NCI-H1105 (cell line): ENCODE measurements around the gene LTN1.
"Not testable (repeated sequence)": the region's sequence is repeated elsewhere in the genome, so short reads cannot be mapped to it uniquely, and the experiment has no call there.

ENCODE experiments used
- DNase-seq: peaks from one replicate; lab custom pipeline; 2025; lab: John Stamatoyannopoulos, UW

The LTN1 gene

DNA sequence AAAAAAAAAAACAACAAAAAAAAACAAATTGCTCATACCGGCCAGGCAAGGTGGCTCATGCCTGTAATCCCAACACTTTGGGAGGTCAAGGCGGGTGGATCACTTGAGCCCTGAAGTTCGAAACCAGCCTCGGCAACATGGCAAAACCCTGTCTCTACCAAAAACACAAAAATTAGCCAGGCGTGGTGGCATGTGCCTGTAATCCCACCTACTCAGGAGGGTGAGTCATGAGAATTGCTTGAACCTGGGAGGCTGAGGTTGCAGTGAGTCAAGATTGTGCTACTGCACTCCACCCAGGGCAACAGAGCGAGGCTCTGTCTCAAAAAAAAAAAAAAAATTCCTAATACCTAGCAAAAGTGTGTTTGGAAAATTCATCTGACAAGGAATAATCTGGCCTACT is 4.5 kb downstream of the LTN1 start:
- not testable (repeated sequence) for DNase-seq

- no peak for DNase-seq
These were observed 6.0 kb downstream of the LTN1 start for GRCh38 chr21:28986677-28987076.

DNA sequence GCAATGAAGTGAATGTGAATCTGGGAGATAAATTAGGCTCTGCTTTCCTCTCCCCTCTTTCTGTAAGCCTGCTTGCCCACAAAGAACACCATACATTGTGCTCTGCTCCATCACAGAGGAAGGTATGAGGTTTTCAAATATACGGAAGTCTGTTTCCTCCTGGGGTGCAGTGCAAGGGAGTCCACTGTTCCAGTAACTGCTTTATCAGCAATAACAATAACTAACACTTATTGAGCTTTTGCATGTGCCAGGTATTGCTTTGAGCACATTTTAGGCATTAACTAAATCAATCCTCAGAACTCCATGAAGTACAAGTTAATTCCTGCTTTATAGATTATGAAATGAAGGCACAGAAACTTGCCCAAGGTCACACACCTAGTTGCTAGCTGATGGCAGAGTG is 10.0 kb downstream of the LTN1 start:
- no peak for DNase-seq

- no peak for DNase-seq
These were observed 13.6 kb downstream of the LTN1 start for GRCh38 chr21:28979092-28979491.

DNA sequence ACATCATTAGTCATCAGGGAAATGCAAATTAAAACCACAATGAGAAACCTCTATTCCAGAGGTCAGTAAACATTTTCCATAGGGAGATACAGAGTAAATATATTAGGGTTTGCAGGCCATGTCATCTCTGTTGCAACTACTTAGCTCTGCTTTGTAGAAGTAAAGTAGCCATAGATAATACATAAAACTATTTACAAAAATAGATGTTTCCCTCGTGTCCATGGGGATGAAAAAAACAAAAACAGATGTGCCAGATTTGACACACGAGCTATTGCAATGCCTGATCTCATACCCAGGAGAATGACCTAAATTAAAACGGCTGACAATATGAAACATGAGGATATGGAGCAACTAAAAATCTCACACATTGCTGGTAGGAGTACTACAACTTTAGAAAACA is 17.3 kb downstream of the LTN1 start:
- no peak for DNase-seq

DNA sequence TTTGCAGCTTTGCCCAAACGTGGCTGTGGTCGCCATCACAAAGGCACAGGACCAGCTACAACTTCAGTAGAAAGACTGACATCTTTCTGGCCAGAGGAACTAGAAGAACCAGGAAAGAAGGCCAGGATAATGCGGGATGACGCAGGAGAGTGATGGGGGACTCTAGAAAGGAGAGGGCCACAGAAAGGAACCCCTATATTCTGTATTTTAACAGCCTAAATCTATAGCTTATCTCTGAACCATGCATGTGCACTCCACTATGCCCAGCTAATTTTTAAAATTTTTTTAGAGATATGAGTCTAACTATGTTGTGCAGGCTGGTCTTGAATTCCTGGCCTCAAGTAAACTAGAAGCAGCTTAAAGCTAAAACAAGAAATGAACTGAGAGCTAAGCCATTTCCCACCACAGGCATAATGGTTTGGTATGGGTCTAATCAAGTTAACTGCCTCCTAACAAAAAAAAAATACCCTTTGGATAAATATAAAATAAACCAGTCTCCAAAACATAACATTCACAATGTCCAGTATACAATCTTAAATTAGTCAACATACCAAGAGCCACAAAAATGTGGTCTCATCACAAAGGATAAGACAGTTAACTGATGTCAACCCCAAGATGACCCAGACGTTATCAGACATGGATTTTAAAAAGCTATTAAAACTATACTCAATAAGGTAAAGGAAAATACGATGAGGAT is 18.0 kb downstream of the LTN1 start:
- no peak for DNase-seq

- no peak for DNase-seq
These were observed 20.3 kb downstream of the LTN1 start for GRCh38 chr21:28972398-28972797.

GRCh38 chr21:28971171-28971570 is 21.5 kb downstream of the LTN1 start:
- DNase-seq, result no peak

GRCh38 chr21:28963831-28964230 is 28.8 kb downstream of the LTN1 start:
- DNase-seq, result no peak

DNA sequence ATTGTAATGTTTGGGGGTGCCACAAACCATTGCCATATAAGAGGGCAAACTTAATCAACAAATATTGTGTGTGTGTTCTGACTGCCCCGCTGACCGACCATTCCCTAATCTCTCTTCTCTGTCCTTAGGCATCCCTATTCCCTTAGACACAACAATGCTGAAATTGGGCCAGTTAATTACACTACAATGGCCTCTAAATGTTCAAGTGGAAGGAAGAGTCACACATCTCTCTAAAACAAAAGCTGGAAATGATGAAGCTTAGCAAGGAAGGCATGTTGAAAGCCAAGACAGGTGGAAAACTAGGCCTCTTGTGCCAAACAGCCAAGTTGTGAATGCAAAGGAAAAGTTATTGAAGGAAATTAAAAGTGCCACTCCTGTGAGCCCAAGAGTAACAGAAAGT is 30.2 kb downstream of the LTN1 start:
- DNase-seq, result no peak

DNA sequence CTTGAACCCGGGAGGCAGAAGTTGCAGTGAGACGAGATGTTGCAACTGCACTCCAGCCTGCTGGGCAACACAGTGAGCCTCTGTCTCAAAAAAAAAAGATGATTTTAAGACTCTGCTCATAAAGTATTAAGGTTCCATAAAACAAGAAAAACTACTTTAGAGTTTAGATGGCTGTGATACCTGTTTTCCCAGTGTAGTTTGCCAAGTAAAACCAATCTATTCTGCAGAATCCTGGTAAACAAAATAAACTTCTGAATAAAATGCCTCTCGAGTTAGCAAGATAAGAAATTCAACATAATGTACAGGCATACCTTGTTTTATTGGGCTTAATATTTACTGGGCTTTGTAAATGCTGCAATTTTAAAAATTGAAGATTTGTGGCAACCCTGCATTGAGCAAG is 30.8 kb downstream of the LTN1 start:
- no peak for DNase-seq

- DNase-seq, result no peak
These were observed 32.4 kb downstream of the LTN1 start for GRCh38 chr21:28960245-28960644.

DNA sequence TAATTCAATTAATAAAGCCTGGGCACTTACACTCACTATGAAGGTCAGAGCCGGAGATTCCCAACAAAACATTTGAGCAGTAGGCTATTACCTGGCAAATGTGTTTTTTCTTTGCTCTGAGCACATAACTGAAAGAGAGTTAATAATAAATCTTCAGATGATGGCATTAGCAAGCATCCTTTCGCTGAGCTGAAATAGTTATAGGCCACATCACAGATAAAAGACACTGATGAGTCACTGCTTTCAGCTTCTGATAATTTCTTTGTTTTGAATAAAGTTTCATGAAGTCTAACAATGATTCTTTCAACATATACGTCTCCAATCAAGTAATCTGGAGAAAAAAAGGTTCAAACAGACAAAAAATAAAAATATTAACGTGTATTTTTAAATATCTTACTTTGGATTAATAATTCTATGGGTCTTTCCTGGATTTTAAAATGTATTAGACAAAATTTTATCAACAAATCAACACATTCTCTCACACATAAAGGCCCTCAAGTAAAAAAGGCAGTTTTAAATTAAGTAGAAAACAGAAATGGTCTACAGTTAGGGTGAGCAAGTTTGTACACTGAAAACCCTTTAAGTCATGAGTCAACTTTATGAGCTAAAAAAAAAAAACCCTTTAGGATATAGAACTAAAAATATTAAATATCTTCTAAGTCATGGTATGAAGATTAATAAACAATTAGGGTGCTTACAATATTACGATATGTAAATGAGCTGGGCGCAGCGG is 33.1 kb downstream of the LTN1 start:
- DNase-seq, result no peak

DNA sequence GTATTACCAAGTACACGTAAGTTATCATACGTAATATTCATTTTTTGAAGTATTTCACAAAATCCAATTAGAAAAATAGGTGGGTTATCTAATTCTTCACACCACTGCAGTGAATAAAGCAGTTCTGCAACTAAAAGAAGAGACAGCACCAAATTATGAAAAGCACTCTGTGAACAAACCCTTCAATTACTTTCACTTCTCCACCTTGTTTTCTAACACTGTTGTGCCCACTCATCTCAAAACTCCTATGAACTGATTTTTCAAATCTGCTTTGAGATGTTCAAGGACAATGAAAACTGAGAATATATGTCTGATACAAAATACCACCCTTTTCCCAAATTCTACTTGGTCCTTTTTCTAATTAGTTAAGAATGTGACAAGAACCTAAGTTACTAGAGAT is 39.4 kb downstream of the LTN1 start:
- DNase-seq, result no peak

DNA sequence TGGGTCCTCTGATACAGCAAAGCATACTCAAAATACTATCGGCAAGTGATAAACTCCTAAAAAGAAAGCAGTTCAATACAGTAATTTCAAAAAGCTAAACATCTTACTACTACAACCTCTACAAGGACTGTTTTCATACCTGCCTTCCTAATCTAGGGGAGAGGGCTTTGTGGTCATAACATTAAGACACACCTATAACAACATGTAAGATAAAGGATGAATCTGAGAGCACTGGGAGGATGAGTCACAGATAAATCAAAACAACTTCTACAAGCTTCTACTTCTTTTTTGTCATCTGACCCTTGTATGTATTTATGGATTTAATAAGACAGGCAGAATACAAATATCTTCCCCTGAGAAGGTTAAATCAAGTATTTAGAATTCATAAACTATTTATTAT is 40.0 kb downstream of the LTN1 start:
- no peak for DNase-seq

DNA sequence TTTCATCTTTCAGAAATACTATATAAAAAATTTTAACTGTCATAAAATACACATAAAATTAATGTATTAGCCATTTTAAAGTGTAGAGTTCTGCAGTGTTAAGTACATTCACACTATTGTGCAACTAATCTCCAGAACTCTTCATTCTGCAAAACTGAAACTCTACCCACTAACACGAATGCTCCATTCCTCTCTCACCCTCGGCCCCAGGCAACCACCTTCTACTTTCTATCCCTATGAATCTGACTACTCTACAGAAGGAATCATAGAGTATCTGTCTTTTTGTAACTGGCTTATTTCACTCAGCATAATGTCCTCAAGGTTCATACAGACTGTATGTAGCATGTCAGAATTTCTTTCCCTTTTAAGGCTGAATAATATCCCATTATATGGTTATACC is 43.4 kb downstream of the LTN1 start:
- no peak for DNase-seq

GRCh38 chr21:28944296-28944695 is 48.4 kb downstream of the LTN1 start:
- no peak for DNase-seq

DNA sequence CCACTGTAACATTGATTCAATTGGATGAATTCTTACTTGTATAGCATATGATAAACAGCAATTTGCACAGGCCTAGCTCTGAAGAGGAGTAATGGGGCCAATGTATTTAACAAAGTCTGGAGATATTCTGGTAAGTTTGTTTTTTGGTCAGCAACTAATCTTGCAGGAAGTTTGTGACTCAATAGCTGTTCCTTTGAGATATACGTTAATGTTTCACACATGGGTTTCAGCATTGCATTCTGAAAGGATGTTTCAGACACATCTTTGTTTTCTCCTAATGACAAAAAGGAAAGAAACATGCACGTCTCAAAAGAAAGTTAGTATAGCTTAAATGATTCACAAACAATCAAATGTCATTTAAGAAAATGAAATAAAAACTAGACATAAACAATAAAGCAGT is 49.0 kb downstream of the LTN1 start:
- no peak for DNase-seq

DNA sequence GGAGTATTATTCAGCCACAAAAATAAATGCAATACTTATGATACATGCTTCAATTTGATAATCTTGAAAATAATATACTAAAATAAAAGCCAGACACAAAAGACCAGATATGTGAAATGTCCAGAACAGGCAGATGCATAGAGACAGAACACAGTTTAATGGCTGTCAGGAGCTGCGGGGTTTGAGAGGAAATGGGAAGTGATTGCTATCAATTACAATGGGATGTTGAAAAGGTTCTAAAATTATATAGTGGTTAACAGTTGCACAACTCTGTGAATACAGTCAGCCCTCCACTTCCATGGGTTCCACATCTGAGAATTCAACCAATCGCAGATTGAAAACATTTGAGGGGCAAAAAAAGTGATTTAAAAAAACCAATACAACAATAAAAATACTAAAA is 54.0 kb downstream of the LTN1 start:
- DNase-seq, result no peak

- no peak for DNase-seq
These were observed 54.9 kb downstream of the LTN1 start for GRCh38 chr21:28937737-28938136.

DNA sequence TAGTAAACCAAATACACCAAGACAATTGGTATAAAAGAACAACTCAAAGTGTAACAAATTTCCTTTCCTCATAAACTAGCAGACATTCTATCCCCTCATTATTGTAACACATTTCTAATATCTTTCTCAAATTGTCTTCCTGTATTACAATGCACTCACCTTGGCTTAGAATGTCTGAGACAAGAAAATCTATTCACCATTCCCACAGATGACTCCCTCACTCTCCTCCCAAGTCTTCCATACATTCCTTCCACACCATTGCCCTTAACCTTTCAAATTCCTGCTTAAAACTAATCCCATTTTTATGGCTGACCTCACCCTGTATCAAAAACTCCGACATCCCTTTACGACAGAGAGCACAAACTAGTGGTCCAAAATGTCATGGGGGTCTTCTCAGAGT is 56.0 kb downstream of the LTN1 start:
- no peak for DNase-seq

DNA sequence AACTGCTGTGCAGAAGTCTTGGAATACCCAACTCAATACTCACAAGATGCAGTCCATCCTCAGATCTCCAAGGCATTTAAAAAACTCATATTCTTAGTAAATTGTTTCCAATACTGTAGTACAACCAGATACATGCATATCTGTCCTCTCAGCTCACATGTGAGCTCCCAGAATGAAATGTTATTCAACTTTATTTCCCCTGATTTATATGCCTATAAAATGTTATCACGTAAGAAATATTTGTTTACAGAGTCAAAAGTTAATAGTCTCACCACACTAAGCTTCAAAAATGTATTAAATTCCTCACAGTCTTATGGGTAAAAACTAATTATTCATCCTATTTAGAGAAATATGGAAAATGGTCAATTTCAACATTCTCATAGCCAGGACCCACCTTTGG is 56.6 kb downstream of the LTN1 start:
- no peak for DNase-seq

- no peak for DNase-seq
These were observed 60.0 kb downstream of the LTN1 start for GRCh38 chr21:28932717-28933116.
